Neural progenitor cell (in vitro differentiated cells): ENCODE data around the gene MZB1. TPM values are rescaled to one million over a fixed set of nuclear protein-coding genes. Genes with fewer than 3 reads are reported as not detected.

Experiments used
- DNase-seq: peaks from one replicate; pipeline ENCODE4 v3.0.0-alpha.2; 2016; ENCODE audit warnings: low spot score
- H2AFZ ChIP-seq: fragments of 200-600 bp; sonication (generic); replicated peaks from 2 replicates; pipeline ENCODE4 v1.6.1; 2016; ENCODE audit warnings: antibody characterized with exemption
- H3F3A ChIP-seq: fragments of 200-600 bp; sonication (generic); 2 replicates; pipeline ENCODE4 v1.6.1; 2016; ENCODE audit warnings: antibody characterized with exemption, low read depth
- H3K27ac ChIP-seq: fragments of 200-600 bp; sonication (generic); 2 replicates; pipeline ENCODE4 v1.5.1; 2016; ENCODE audit warnings: mild to moderate bottlenecking
- H3K27me3 ChIP-seq: fragments of 200-600 bp; sonication (generic); 2 replicates; pipeline ENCODE4 v1.6.1; 2016; ENCODE audit warnings: mild to moderate bottlenecking, moderate library complexity
- H3K36me3 ChIP-seq: fragments of 200-600 bp; sonication (generic); 2 replicates; pipeline ENCODE4 v1.5.1; 2016
- H3K4me1 ChIP-seq: fragments of 200-600 bp; sonication (generic); 2 replicates; pipeline ENCODE4 v1.6.1; 2016; ENCODE audit warnings: mixed run types
- H3K4me2 ChIP-seq: fragments of 200-600 bp; sonication (generic); 2 replicates; pipeline ENCODE4 v1.6.1; 2016
- H3K4me3 ChIP-seq: fragments of 200-600 bp; sonication (generic); 2 replicates; pipeline ENCODE4 v1.5.1; 2016
- H3K79me2 ChIP-seq: fragments of 200-600 bp; sonication (generic); 2 replicates; pipeline ENCODE4 v1.6.1; 2016; ENCODE audit warnings: low read depth
- H3K9ac ChIP-seq: fragments of 200-600 bp; sonication (generic); 2 replicates; pipeline ENCODE4 v1.6.1; 2016
- H3K9me3 ChIP-seq: fragments of 200-600 bp; sonication (generic); 2 replicates; pipeline ENCODE4 v1.5.1; 2016; ENCODE audit warnings: low read depth
- H4K20me1 ChIP-seq: fragments of 200-600 bp; sonication (generic); 2 replicates; pipeline ENCODE4 v1.6.1; 2016; ENCODE audit warnings: low read depth
- H3K27ac Mint-ChIP-seq: 3 replicates; pipeline ENCODE4 v1.8.0; 2021; ENCODE audit warnings: mixed read lengths
- H3K27me3 Mint-ChIP-seq: 2 replicates; pipeline ENCODE4 v1.8.0; 2022; ENCODE audit warnings: low read depth, mild to moderate bottlenecking, inconsistent platforms, moderate library complexity, mixed read lengths; ENCODE audit not compliant: insufficient read depth
- H3K36me3 Mint-ChIP-seq: 3 replicates; pipeline ENCODE4 v1.8.0; 2021; ENCODE audit warnings: mixed read lengths
- H3K4me1 Mint-ChIP-seq: 3 replicates; pipeline ENCODE4 v1.8.0; 2021; ENCODE audit warnings: mixed read lengths
- H3K4me3 Mint-ChIP-seq: 3 replicates; pipeline ENCODE4 v1.8.0; 2021; ENCODE audit warnings: mild to moderate bottlenecking, moderate library complexity, mixed read lengths
- H3K9me3 Mint-ChIP-seq: 3 replicates; pipeline ENCODE4 v1.8.0; 2020; ENCODE audit warnings: mixed read lengths
- CTCF ChIP-seq: fragments of 200-600 bp; sonication (generic); IDR thresholded peaks from 2 replicates; pipeline ENCODE4 v1.5.1; 2017; ENCODE audit warnings: antibody characterized with exemption, mild to moderate bottlenecking
- EZH2 ChIP-seq: fragments of 200-600 bp; sonication (generic); IDR thresholded peaks from 2 replicates; pipeline ENCODE4 v1.6.1; 2017; ENCODE audit warnings: antibody characterized with exemption, mild to moderate bottlenecking, moderate library complexity
- EZH2phosphoT487 ChIP-seq: fragments of 200-600 bp; sonication (generic); IDR thresholded peaks from 2 replicates; pipeline ENCODE4 v1.6.1; 2017; ENCODE audit warnings: antibody characterized with exemption
- total RNA-seq: library from RNA; depleted of rRNA; stranded (reverse); fragments of >200 nt; gene quantifications from 2 replicates; pipeline ENCODE4 v1.2.3, GENCODE V29; 2015; ENCODE audit warnings: low replicate concordance

MZB1 gene
- total RNA-seq, 1 donor from 2014 or later: not detected

GRCh38 chr5:139399501-139400121, 9.9 kb upstream of the MZB1 start:
- no peak for DNase-seq

GRCh38 chr5:139397921-139398320, 8.2 kb upstream of the MZB1 start:
- no peak overlapping the region for H2AFZ ChIP-seq
- no peak overlapping the region for H3K27ac ChIP-seq
- H4K20me1 ChIP-seq: no peaks in the 10 kb centered on the region
- no peak overlapping the region for H3K9ac ChIP-seq
- no peaks in the 10 kb centered on the region for H3K36me3 ChIP-seq
- H3K4me1 ChIP-seq: peaks cover 12% of the 10 kb centered on the region
- H3K36me3 Mint-ChIP-seq: peaks cover 15% of the 10 kb centered on the region
- peaks cover 14% of the 10 kb centered on the region for H3K4me1 Mint-ChIP-seq
- H3K27me3 ChIP-seq: peaks cover 35% of the 10 kb centered on the region
- no peaks in the 10 kb centered on the region for H3K79me2 ChIP-seq
- H3F3A ChIP-seq: peaks cover 19% of the 10 kb centered on the region
- no peak for TF ChIP-seq EZH2phosphoT487
- no peak for TF ChIP-seq EZH2
- no peak for TF ChIP-seq CTCF
- no peak for DNase-seq
- H3K4me3 ChIP-seq: no peak overlapping the region
- H3K4me2 ChIP-seq: no peak overlapping the region
- no peaks in the 10 kb centered on the region for H3K9me3 Mint-ChIP-seq
- H3K9me3 ChIP-seq: no peaks in the 10 kb centered on the region
- H3K27ac Mint-ChIP-seq: no peak overlapping the region
- H3K27me3 Mint-ChIP-seq: peaks cover 16% of the 10 kb centered on the region
- H3K4me3 Mint-ChIP-seq: no peak overlapping the region

More at GRCh38 chr5:139399501-139400121, 9.9 kb upstream of the MZB1 start:
- H3K27ac Mint-ChIP-seq: no peak overlapping the region
- no peak overlapping the region for H3K4me3 Mint-ChIP-seq
- Histone ChIP-seq H3K4me3 (no peak overlapping the region), H3K9me3 (no peaks in the 10 kb centered on the region), H3K27me3 (peaks cover 18% of the 10 kb centered on the region), H3K9ac (no peak overlapping the region), H4K20me1 (no peaks in the 10 kb centered on the region), H3K79me2 (no peaks in the 10 kb centered on the region), H2AFZ (no peak overlapping the region), H3K4me2 (no peak overlapping the region), H3K36me3 (no peaks in the 10 kb centered on the region), H3K4me1 (peaks cover 10% of the 10 kb centered on the region), H3F3A (peaks cover 33% of the 10 kb centered on the region), H3K27ac (no peak overlapping the region)
- no peak for TF ChIP-seq EZH2phosphoT487
- no peak for TF ChIP-seq CTCF
- no peak for TF ChIP-seq EZH2
- no peaks in the 10 kb centered on the region for H3K9me3 Mint-ChIP-seq
- peaks cover 15% of the 10 kb centered on the region for H3K36me3 Mint-ChIP-seq
- peaks cover 28% of the 10 kb centered on the region for H3K4me1 Mint-ChIP-seq
- H3K27me3 Mint-ChIP-seq: peaks cover 8% of the 10 kb centered on the region

DNA sequence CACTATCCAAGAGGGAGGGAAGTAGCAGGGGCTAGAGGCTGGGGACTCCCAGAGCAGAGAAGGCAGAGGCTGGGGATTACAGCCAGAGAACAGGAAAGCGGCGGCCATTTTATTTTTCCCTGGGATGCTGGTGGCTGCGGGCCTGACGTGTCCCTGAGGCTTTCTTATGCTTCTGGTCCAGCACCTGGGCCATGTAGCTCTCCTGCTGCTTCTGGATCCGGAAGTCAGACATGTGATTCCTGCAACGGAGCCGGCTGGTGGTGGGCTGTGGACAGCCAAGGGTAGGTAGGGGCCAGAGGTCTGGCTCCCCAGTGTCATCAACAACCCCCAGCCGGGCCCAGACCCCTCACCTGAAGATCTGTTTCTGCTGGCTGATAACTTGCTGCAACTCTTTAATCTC, 7.0 kb upstream of the MZB1 start:
- Mint-ChIP-seq H3K4me3 (no peak overlapping the region), H3K27ac (no peak overlapping the region), H3K27me3 (peaks cover 23% of the 10 kb centered on the region), H3K36me3 (peaks cover 15% of the 10 kb centered on the region), H3K9me3 (no peaks in the 10 kb centered on the region), H3K4me1 (peaks cover 9% of the 10 kb centered on the region)
- H3K27me3 ChIP-seq: peaks cover 47% of the 10 kb centered on the region
- no peak overlapping the region for H2AFZ ChIP-seq
- no peaks in the 10 kb centered on the region for H3K9me3 ChIP-seq
- H3K9ac ChIP-seq: no peak overlapping the region
- H4K20me1 ChIP-seq: peaks cover 2% of the 10 kb centered on the region
- H3K4me2 ChIP-seq: no peak overlapping the region
- no peak for DNase-seq
- no peak overlapping the region for H3K4me3 ChIP-seq
- no peaks in the 10 kb centered on the region for H3K79me2 ChIP-seq
- H3K4me1 ChIP-seq: peaks cover 12% of the 10 kb centered on the region
- no peak overlapping the region for H3K27ac ChIP-seq
- no peaks in the 10 kb centered on the region for H3K36me3 ChIP-seq
- peaks cover 25% of the 10 kb centered on the region for H3F3A ChIP-seq
- TF ChIP-seq CTCF (no peak), EZH2 (no peak), EZH2phosphoT487 (no peak)
